K562 (cell line): Measurements from ENCODE around the gene LRP6. TPM values are rescaled to one million over a fixed set of nuclear protein-coding genes. Genes with fewer than 3 reads are reported as not detected.

Source experiments
- ATAC-seq: fragments of 200-7000 bp; cut with Tn5 transposase; 3 replicates; pipeline ENCODE4 v1.9.1; 2020; ENCODE audit warnings: moderate library complexity
- BruUV-seq: library from RNA; stranded (reverse); fragments of 400-500 nt; replicated peaks from 2 replicates; lab custom pipeline; 2021; lab: Mats Ljungman, UMichigan
- CTCF ChIA-PET: fragments of 300-600 bp; formaldehyde crosslinking; extraction: SDS; loops from one replicate; lab custom pipeline; 2021; ENCODE audit warnings: low intra/inter-chr PET ratio; lab: Yijun Ruan, JAX
- POLR2A ChIA-PET: fragments of 300-600, 350-650 bp; sonication (Branson Sonifier 250); formaldehyde crosslinking; extraction: SDS; loops from one replicate; lab custom pipeline; 2021; ENCODE audit warnings: antibody characterized with exemption, inconsistent platforms; lab: Yijun Ruan, JAX
- DNase-seq, 4 experiments: peaks; one replicate each; pipeline versions ENCODE4 v3.0.0 to v3.0.0-alpha.2; 2011 to 2018; ENCODE audit warnings: low spot score in 3 of 4, mixed read lengths in 3 of 4; ENCODE audit errors: extremely low read depth in 1 of 4
- FAIRE-seq: peaks from 2 replicates; lab custom pipeline; 2011; peaks lifted over from hg19 to GRCh38; lab: Jason Lieb, UNC
- H2AFZ ChIP-seq: 2 replicates; pipeline ENCODE4 v1.6.0; 2011; ENCODE audit warnings: low read depth, low read length, control low read depth, inconsistent platforms
- H3K27ac ChIP-seq: fragments of 200-600 bp; 3 replicates; pipeline ENCODE4 v1.8.0; 2011; ENCODE audit warnings: low read depth, mild to moderate bottlenecking, control low read depth, inconsistent platforms, low read length, moderate library complexity, mixed read lengths; ENCODE audit errors: extremely low read depth
- H3K27me3 ChIP-seq, 2 experiments: fragments of 300-600 bp in 1 of 2; 2 replicates in 1 of 2; 3 replicates in 1 of 2; pipeline versions ENCODE4 v1.6.0 to v1.8.0; 2011; ENCODE audit warnings: inconsistent platforms in 2 of 2, low read length in 2 of 2, mild to moderate bottlenecking in 1 of 2, mixed read lengths in 1 of 2, moderate library complexity in 1 of 2; ENCODE audit not compliant: control insufficient read depth in 2 of 2, insufficient read depth in 2 of 2
- H3K36me3 ChIP-seq: fragments of 300-600 bp; 3 replicates; pipeline ENCODE4 v1.8.0; 2011; ENCODE audit warnings: mild to moderate bottlenecking, low read length, inconsistent platforms; ENCODE audit not compliant: control insufficient read depth, insufficient read depth
- H3K4me1 ChIP-seq, 2 experiments: fragments of 200-600 bp in 1 of 2; replicated peaks in 1 of 2; 2 replicates in 1 of 2; 3 replicates in 1 of 2; pipeline versions ENCODE4 v1.5.1 to v1.8.0; 2011; ENCODE audit warnings: inconsistent platforms in 2 of 2, low read length in 2 of 2, mild to moderate bottlenecking in 1 of 2, mixed read lengths in 1 of 2, moderate library complexity in 1 of 2; ENCODE audit not compliant: control insufficient read depth in 2 of 2, insufficient read depth in 2 of 2
- H3K4me2 ChIP-seq: 2 replicates; pipeline ENCODE4 v1.6.1; 2011; ENCODE audit warnings: low read length, control low read depth, inconsistent platforms, mixed read lengths; ENCODE audit not compliant: insufficient read depth
- H3K4me3 ChIP-seq: fragments of 200-600 bp; sonication (generic), shearing (Covaris generic); 2 replicates; pipeline ENCODE4 v1.5.1; 2016; ENCODE audit warnings: control low read depth, inconsistent platforms
- H3K79me2 ChIP-seq: fragments of 200-600 bp; 3 replicates; pipeline ENCODE4 v1.8.0; 2011; ENCODE audit warnings: low read length, inconsistent platforms; ENCODE audit not compliant: control insufficient read depth, insufficient read depth
- H3K9ac ChIP-seq, 2 experiments: 2 replicates each; pipeline versions ENCODE4 v1.6.0 to v1.6.1; 2011; ENCODE audit warnings: low read depth in 2 of 2, low read length in 2 of 2, control low read depth in 1 of 2, inconsistent platforms in 1 of 2, mild to moderate bottlenecking in 1 of 2, mixed read lengths in 1 of 2; ENCODE audit not compliant: insufficient read depth in 1 of 2
- H3K9me1 ChIP-seq: one replicate; pipeline ENCODE4 v1.6.0; 2011; ENCODE audit warnings: inconsistent platforms, mild to moderate bottlenecking, low read length, moderate library complexity; ENCODE audit not compliant: control insufficient read depth, insufficient read depth
- H3K9me3 ChIP-seq: replicated peaks from 2 replicates; pipeline ENCODE4 v1.5.1; 2011; ENCODE audit warnings: low read depth, low read length, inconsistent platforms; ENCODE audit not compliant: control insufficient read depth, insufficient read depth
- H4K20me1 ChIP-seq: replicated peaks from 2 replicates; pipeline ENCODE4 v1.6.1; 2011; ENCODE audit warnings: low read length, inconsistent platforms, mixed read lengths; ENCODE audit not compliant: control insufficient read depth, insufficient read depth
- ATF1 ChIP-seq, 2 experiments: fragments of 450-650 bp in 1 of 2; IDR thresholded peaks; 2 replicates each; pipeline ENCODE4 v1.6.1; 2016; ENCODE audit warnings: missing compliant biosample characterization in 1 of 2, missing genetic modification characterization in 1 of 2
- E2F8 ChIP-seq: fragments of 450-650 bp; IDR thresholded peaks from 2 replicates; pipeline ENCODE4 v1.7.1; 2018; ENCODE audit warnings: mild to moderate bottlenecking, low read depth; ENCODE audit not compliant: partially characterized antibody
- EWSR1 ChIP-seq: fragments of 450-650 bp; IDR thresholded peaks from 2 replicates; pipeline ENCODE4 v1.6.1; 2018; ENCODE audit warnings: borderline replicate concordance, mild to moderate bottlenecking, low read depth, moderate library complexity; ENCODE audit not compliant: partially characterized antibody
- FOXA3 ChIP-seq, 2 experiments: fragments of 450-650 bp in 1 of 2; sonication (generic) in 1 of 2; formaldehyde crosslinking; IDR thresholded peaks in 1 of 2; conservative IDR thresholded peaks in 1 of 2; 2 replicates each; pipeline versions ENCODE4 v1.4.0 to v1.8.0; 2020 to 2022; ENCODE audit warnings: mild to moderate bottlenecking in 2 of 2, missing genetic modification reagents in 1 of 2
- FOXK2 ChIP-seq, 2 experiments: fragments of 450-650 bp; IDR thresholded peaks in 1 of 2; conservative IDR thresholded peaks in 1 of 2; 2 replicates each; pipeline ENCODE4 v1.6.1; 2016; ENCODE audit warnings: low read depth in 2 of 2, mild to moderate bottlenecking in 1 of 2
- JUND ChIP-seq, 2 experiments: IDR thresholded peaks; 2 replicates in 1 of 2; 3 replicates in 1 of 2; pipeline ENCODE4 v1.6.1; 2011; ENCODE audit warnings: borderline replicate concordance in 2 of 2, low read depth in 2 of 2, low read length in 2 of 2, improper control_type of control experiment in 1 of 2, missing biosample characterization in 1 of 2, missing genetic modification characterization in 1 of 2, missing genetic modification reagents in 1 of 2
- TOE1 ChIP-seq, 2 experiments: fragments of 450-650 bp in 1 of 2; sonication (generic) in 1 of 2; formaldehyde crosslinking in 1 of 2; IDR thresholded peaks; 2 replicates each; pipeline versions ENCODE4 v1.7.1 to v1.8.0; 2016 to 2022; ENCODE audit warnings: borderline replicate concordance in 2 of 2, mild to moderate bottlenecking in 2 of 2, antibody characterized with exemption in 1 of 2, inconsistent platforms in 1 of 2, low read depth in 1 of 2, missing genetic modification reagents in 1 of 2, moderate library complexity in 1 of 2
- ZNF282 ChIP-seq: sonication (generic); formaldehyde crosslinking; IDR thresholded peaks from 2 replicates; pipeline ENCODE4 v1.8.1; 2023; ENCODE audit warnings: missing genetic modification reagents
- ZNF518B ChIP-seq: fragments of 250-450 bp; sonication (Bioruptor Pico); IDR thresholded peaks from 2 replicates; pipeline ENCODE4 v1.5.0; 2021; ENCODE audit warnings: mild to moderate bottlenecking, moderate library complexity
- ZNF780A ChIP-seq: fragments of 250-450 bp; sonication (Bioruptor Pico); IDR thresholded peaks from 2 replicates; pipeline ENCODE4 v1.5.0; 2021; ENCODE audit warnings: mild to moderate bottlenecking
- WGBS: fragments of 100-300 bp; shearing (Covaris generic); methylation state at CpG from one replicate; pipeline ENCODE4 v1.1.6; 2016; ENCODE audit warnings: low coverage, mixed read lengths; ENCODE audit not compliant: insufficient coverage; ENCODE audit errors: missing lambda C conversion rate; 5-methylcytosine and 5-hydroxymethylcytosine counted together
- in situ Hi-C: fragments of 300-500 bp; cut with MboI; formaldehyde crosslinking; loops from 4 replicates; pipeline ENCODE4 v1.15.0; 2018; ENCODE audit warnings: inconsistent platforms, mixed read lengths
- intact Hi-C: fragments of 100-400 bp; cut with micrococcal nuclease; formaldehyde crosslinking; loops from 2 replicates; pipeline ENCODE4 v1.14.2; 2022
- polyA plus RNA-seq, 8 experiments: library from polyadenylated mRNA; depleted of rRNA in 4 of 8; stranded (reverse) in 5 of 8; unstranded in 3 of 8; fragments of >200 nt; fragmentation: Nextera tagmentation in 2 of 8; fragmentation: Illumina TruSeq in 1 of 8; extraction: Ambion mirVana in 2 of 8; extraction: Trizol in 1 of 8; gene quantifications; 2 replicates each; pipeline versions ENCODE4 v1.2.1 to v1.2.3, GENCODE V29; 2011 to 2014; ENCODE audit warnings: inconsistent platforms in 1 of 8, missing spikeins in 1 of 8
- total RNA-seq, 7 experiments: library from RNA; depleted of rRNA in 6 of 7; stranded (reverse); fragments of >200 nt in 6 of 7; fragmentation: Illumina TruSeq in 2 of 7; extraction: Trizol in 2 of 7; gene quantifications; 2 replicates each; pipeline versions ENCODE4 v1.2.1 to v1.2.3, GENCODE V29; 2011 to 2021; ENCODE audit warnings: low replicate concordance in 1 of 7

The LRP6 gene
- total and polyA plus RNA-seq, 9 of the 15 experiments (the other 6 are each of a cell fraction or from before 2014, with no cell fraction given): 3.0 to 17.0 (median 10.8) TPM

- TF ChIP-seq JUND (IDR thresholded peaks at IDR 0.05; ENCODE audit: borderline replicate concordance, low read depth, low read length) (peak; percentile 46; the same call in 1 of the 2 replicates), JUND (tag; IDR thresholded peaks at IDR 0.05; ENCODE audit: borderline replicate concordance, low read depth, low read length) (no peak; the same call in 2 of the 3 replicates)
These were observed 65.5 kb downstream of the LRP6 start (continued) for GRCh38 chr12:12201274-12201758.

- CTCF ChIA-PET: no interaction called here
- DNase-seq (no peak), FAIRE-seq (no peak), ATAC-seq (no peak)
- Histone ChIP-seq H3K9me3 (0 out of 2 replicates have a peak, but pooled peaks cover 2% of the 10 kb centered on the region), H3K79me2 (peaks cover 4% of the 10 kb centered on the region; the same call in 2 of the 3 replicates), H3K27me3 (no peaks in the 10 kb centered on the region), H3K27ac (no peak overlapping the region), H3K9ac (no peak overlapping the region), H3K4me3 (no peak overlapping the region), H3K4me2 (no peak overlapping the region), H4K20me1 (no peaks in the 10 kb centered on the region), H3K36me3 (peaks cover 13% of the 10 kb centered on the region), H3K4me1 (peaks cover 3 to 7% of the 10 kb centered on the region in 2 experiments; a peak in 3 of 5 replicates), H2AFZ (no peak overlapping the region), H3K9me1 (no peaks in the 10 kb centered on the region)
- intact Hi-C loops: no loop called here
- in situ Hi-C loops: no loop called here
- POLR2A ChIA-PET: interaction anchor here (0.9 kb wide), 1 partner anchor 8 kb away, joined by 3 read pairs; no protein-coding TSS in a partner anchor
- WGBS: 87% methylated on average over 2 of the region's 2 CpGs
- no TSS peak for BruUV-seq
- TF ChIP-seq ATF1 (CRISPR knock-in tag; IDR thresholded peaks at IDR 0.05) (no peak), ATF1 (tag; IDR thresholded peaks at IDR 0.05) (no peak), FOXK2 (conservative IDR thresholded peaks at IDR 0.05 in 1 of 2, IDR thresholded peaks at IDR 0.05 in 1 of 2; ENCODE audit: low read depth in 2 of 2) (no peak), E2F8 (no peak), TOE1 (IDR thresholded peaks at IDR 0.05; ENCODE audit: borderline replicate concordance) (no peak), TOE1 (CRISPR knock-in tag; IDR thresholded peaks at IDR 0.05; ENCODE audit: borderline replicate concordance, low read depth) (no peak), FOXA3 (CRISPR knock-in tag; conservative IDR thresholded peaks at IDR 0.05 in 1 of 2, IDR thresholded peaks at IDR 0.05 in 1 of 2) (no peak), ZNF780A (CRISPR knock-in tag) (no peak), EWSR1 (no peak), ZNF518B (CRISPR knock-in tag) (no peak), ZNF282 (CRISPR knock-in tag) (no peak)
These were observed 66.5 kb downstream of the LRP6 start for GRCh38 chr12:12200363-12200762.
